ENCODE data around the gene KCNJ6.
"Not testable (repeated sequence)": the region's sequence is repeated elsewhere in the genome, so short reads cannot be mapped to it uniquely, and the experiment has no call there.

Gene KCNJ6

DNA sequence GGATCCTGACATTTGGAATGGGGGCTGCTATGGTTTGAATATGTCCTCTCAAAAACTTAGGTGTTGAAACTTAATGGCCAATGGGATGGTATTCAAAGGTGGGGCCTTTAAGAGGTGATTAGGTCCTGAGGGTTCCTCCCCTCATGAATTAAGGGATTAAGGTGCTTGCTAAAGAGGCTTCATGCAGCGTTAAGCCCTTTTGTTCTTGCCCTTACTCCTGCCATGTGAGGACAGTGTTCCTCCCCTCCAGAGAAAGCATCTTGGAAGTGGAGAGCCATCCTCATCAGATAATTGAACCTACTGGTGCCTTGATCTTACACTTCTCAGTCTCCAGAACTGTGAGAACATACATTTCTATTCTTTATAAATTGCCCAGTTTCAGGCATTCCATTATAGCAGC lies 146.6 kb downstream of the KCNJ6 start:
- no peak for DNase-seq (ENCODE audit: low read depth)
- TF ChIP-seq, protein P1, sequence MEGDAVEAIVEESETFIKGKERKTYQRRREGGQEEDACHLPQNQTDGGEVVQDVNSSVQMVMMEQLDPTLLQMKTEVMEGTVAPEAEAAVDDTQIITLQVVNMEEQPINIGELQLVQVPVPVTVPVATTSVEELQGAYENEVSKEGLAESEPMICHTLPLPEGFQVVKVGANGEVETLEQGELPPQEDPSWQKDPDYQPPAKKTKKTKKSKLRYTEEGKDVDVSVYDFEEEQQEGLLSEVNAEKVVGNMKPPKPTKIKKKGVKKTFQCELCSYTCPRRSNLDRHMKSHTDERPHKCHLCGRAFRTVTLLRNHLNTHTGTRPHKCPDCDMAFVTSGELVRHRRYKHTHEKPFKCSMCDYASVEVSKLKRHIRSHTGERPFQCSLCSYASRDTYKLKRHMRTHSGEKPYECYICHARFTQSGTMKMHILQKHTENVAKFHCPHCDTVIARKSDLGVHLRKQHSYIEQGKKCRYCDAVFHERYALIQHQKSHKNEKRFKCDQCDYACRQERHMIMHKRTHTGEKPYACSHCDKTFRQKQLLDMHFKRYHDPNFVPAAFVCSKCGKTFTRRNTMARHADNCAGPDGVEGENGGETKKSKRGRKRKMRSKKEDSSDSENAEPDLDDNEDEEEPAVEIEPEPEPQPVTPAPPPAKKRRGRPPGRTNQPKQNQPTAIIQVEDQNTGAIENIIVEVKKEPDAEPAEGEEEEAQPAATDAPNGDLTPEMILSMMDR (IDR thresholded peaks at IDR 0.05; ENCODE audit: low read depth, low read length, missing control alignments), result no peak
- no peak overlapping the region for H3K4me3 ChIP-seq (ENCODE audit: low read depth, low read length)

DNA sequence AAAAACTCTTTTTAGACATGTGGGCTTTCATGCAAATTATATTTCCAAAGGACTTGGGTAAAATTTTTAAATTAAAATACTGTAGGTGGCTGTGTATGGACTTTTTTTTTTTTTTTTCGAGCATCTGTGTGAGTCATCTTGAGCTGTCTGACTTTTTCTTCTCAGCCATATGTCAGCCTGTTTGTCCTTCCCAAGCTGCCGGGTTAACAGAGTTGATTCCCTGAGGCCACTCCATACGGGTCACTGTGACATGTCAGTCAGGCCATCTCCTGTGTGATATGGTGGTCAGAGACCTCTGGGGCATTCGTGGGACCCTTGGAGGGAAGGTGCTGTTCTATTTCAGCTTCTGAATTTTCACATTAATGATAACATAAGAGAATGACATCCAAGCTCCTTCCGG lies 148.3 kb downstream of the KCNJ6 start:
- TF ChIP-seq, protein P1 (IDR thresholded peaks at IDR 0.05; ENCODE audit: low read depth, low read length, missing control alignments), result no peak

DNA sequence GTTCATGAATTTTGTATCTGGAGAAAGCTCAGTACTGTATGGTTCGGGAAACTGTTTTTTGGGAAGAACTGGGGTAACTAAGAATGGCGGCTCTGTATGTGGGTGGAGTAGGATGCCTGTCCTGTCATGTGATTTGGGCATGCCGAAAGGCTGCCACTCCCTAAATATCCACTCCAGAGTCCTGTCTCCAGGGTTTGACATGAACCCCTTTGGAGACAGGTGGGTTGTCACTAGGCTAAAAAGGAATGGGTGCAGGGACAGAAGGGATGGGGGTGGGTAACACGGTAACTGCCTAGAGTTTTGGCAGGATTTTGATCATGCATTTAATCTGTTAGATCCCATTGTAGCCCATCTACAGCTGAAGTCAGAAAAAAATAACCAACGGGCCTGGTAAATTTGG lies 150.1 kb downstream of the KCNJ6 start:
- H3K4me3 ChIP-seq (ENCODE audit: low read depth, low read length), result no peak overlapping the region
- no peak for DNase-seq (ENCODE audit: low read depth)
- TF ChIP-seq, protein P1 (IDR thresholded peaks at IDR 0.05; ENCODE audit: low read depth, low read length, missing control alignments), result no peak

More for the DNA sequence above, 148.3 kb downstream of the KCNJ6 start:
- DNase-seq (ENCODE audit: low read depth), result no peak
- H3K4me3 ChIP-seq (ENCODE audit: low read depth, low read length), result no peak overlapping the region

DNA sequence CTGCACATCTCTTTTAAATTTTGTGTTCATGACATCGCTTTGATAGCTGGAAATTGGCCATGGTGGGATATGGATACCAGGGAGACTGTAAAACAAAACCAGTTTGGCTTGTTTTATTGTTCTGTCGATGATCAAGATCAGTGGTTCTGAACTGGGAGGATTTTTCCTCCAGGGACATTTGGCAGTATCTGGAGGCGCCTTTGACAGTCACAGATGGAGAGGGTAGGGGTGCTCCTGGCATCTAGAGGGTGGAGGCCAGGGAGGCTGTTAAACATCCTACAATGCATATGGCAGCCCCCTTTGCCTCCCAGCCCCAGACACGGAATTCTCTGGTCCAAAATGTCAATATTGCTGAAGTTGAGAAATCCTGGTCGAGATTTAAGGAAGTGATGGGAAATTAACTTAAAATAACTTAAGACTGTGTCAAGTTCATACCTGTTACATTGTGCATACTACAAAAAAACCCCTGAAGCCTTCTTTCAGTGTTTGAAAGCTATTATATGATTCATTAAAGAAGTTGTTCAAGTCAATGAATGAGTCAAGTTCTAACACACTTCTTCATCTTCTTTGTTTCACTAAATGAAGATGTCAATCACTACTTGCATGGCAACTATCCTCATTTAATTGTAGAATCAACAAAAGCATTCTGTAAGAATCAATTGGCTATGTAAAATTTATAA lies 150.9 kb downstream of the KCNJ6 start:
- DNase-seq (ENCODE audit: low read depth), result no peak
- TF ChIP-seq, protein P1 (IDR thresholded peaks at IDR 0.05; ENCODE audit: low read depth, low read length, missing control alignments), result no peak

DNA sequence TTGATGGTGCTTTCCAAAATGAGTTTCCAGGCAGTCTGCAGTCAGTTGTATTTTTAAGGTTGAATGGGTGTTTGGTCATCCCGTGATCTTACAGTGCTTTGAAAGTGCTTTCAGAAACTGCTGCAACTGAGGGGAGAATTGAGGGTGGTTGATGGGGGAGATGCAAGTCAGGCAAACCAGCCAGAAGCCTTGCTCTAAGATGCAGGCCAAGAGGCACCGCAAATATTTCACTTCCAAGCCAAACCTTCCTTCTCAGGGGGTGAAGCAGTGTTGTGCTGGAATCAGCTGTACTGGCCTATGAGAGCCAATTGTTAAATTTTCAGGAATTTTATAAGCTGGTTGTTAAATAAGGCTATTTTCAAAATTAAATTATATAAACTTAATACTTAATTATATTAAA lies 151.6 kb downstream of the KCNJ6 start:
- H3K4me3 ChIP-seq (ENCODE audit: low read depth, low read length), result no peak overlapping the region
- DNase-seq (ENCODE audit: low read depth), result no peak
- TF ChIP-seq, protein P1 (IDR thresholded peaks at IDR 0.05; ENCODE audit: low read depth, low read length, missing control alignments), result no peak

More for the DNA sequence above, 150.9 kb downstream of the KCNJ6 start:
- H3K4me3 ChIP-seq (ENCODE audit: low read depth, low read length), result no peak overlapping the region

DNA sequence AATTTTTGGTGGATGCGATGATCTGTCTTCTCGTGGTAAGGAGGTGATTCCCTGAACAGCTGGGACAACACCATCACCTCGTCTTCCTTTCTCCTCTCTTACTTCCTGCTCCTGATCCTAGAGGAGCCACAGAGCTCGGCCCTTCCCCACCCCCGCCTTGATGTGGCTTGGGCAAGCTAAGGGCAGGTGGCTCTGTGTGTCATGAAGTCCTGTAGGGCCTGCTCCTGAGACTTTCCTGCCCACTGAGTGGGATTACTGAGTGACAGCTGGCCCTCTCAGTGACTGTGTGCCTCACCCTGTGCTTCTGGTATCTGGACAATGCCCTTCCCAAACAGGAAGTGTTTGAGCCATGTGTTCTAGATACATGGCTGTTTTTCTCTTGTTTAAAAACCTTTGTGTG lies 153.0 kb downstream of the KCNJ6 start:
- DNase-seq (ENCODE audit: low read depth), result no peak
- no peak overlapping the region for H3K4me3 ChIP-seq (ENCODE audit: low read depth, low read length)
- TF ChIP-seq, protein P1 (IDR thresholded peaks at IDR 0.05; ENCODE audit: low read depth, low read length, missing control alignments), result no peak

DNA sequence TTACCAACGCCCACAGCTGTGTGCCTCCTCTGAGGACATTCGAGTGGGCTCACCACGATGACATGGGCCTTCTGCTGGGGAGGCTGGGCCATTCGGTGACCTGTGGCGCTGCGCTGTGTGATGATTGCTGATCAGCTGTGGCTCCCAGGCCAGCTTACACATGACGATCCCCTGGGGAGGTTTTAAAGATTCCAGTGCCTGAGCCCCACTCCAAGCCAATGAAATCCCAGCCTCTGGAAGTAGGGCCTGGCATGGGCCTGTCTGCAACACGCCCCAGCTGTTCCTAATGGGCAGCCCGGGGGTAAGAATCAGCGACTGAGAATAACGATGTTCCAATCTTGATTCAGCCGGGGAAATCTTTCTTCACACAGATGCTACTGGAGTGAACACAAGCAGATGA lies 153.7 kb downstream of the KCNJ6 start:
- TF ChIP-seq, protein P1 (IDR thresholded peaks at IDR 0.05; ENCODE audit: low read depth, low read length, missing control alignments), result no peak
- DNase-seq (ENCODE audit: low read depth), result no peak
- no peak overlapping the region for H3K4me3 ChIP-seq (ENCODE audit: low read depth, low read length)

DNA sequence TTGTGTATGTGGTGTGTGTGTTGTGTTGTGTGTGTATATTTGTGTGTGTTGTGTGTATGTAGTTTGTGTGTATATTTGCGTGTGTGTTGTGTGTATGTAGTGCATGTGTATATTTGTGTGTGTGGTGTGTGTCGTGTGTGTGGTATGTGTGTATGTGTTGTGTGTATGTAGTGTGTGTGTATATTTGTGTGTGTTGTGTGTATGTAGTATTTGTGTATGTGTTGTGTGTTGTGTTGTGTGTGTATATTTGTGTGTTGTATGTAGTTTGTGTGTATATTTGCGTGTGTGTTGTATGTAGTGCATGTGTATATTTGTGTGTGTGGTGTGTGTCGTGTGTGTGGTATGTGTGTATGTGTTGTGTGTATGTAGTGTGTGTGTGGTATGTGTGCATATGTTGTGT lies 154.9 kb downstream of the KCNJ6 start:
- not testable (repeated sequence) for DNase-seq (ENCODE audit: low read depth); H3K4me3 ChIP-seq (ENCODE audit: low read depth, low read length)

Measured in GM12864 (cell line).